GM12878 (cell line): ENCODE measurements around the gene UBQLN1. TPM values are rescaled to one million over a fixed set of nuclear protein-coding genes. Genes with fewer than 3 reads are reported as not detected.

Source experiments
- ATAC-seq: fragments of 200-7000 bp; cut with Tn5 transposase; 3 replicates; pipeline ENCODE4 v1.9.1; 2020; ENCODE audit warnings: mild to moderate bottlenecking, moderate library complexity
- BruUV-seq: library from RNA; stranded (reverse); fragments of 400-500 nt; replicated peaks from 2 replicates; lab custom pipeline; 2021; lab: Mats Ljungman, UMichigan
- CTCF ChIA-PET: fragments of 300-600 bp; sonication (Branson Sonifier 250); formaldehyde crosslinking; extraction: SDS; loops from one replicate; lab custom pipeline; 2021; ENCODE audit warnings: inconsistent platforms; lab: Yijun Ruan, JAX
- POLR2A ChIA-PET: fragments of 350-600 bp; formaldehyde crosslinking; extraction: SDS; loops from one replicate; lab custom pipeline; 2021; ENCODE audit warnings: inconsistent platforms; lab: Charles Lee
- RAD21 ChIA-PET: fragments of 300-600 bp; sonication (Branson Sonifier 250); formaldehyde crosslinking; loops from one replicate; lab custom pipeline; 2023; ENCODE audit warnings: antibody characterized with exemption; ENCODE audit not compliant: unreplicated experiment; lab: Charles Lee
- SMC1A ChIA-PET: fragments of 300-600 bp; sonication (Branson Sonifier 250); formaldehyde crosslinking; loops from one replicate; lab custom pipeline; 2023; ENCODE audit not compliant: unreplicated experiment, uncharacterized antibody; lab: Charles Lee
- DNase-seq: peaks from one replicate; pipeline ENCODE4 v3.0.0-alpha.2; 2011; ENCODE audit warnings: low read depth, low spot score
- FAIRE-seq: peaks from 3 replicates; lab custom pipeline; 2011; peaks lifted over from hg19 to GRCh38; lab: Jason Lieb, UNC
- H2AFZ ChIP-seq: 2 replicates; pipeline ENCODE4 v1.6.0; 2011; ENCODE audit warnings: low read depth, low read length, control low read depth; ENCODE audit not compliant: control insufficient read depth
- H3K27ac ChIP-seq: 2 replicates; pipeline ENCODE4 v1.5.1; 2011; ENCODE audit warnings: control low read depth; ENCODE audit not compliant: control insufficient read depth, insufficient read depth
- H3K27me3 ChIP-seq, 2 experiments: replicated peaks in 1 of 2; 2 replicates each; pipeline versions ENCODE4 v1.6.0 to v1.6.1; 2011; ENCODE audit warnings: low read length in 1 of 2; ENCODE audit not compliant: control insufficient read depth in 2 of 2, insufficient read depth in 2 of 2
- H3K36me3 ChIP-seq, 2 experiments: 2 replicates each; pipeline ENCODE4 v1.5.1; 2011; ENCODE audit warnings: low read length in 1 of 2; ENCODE audit not compliant: control insufficient read depth in 2 of 2, insufficient read depth in 2 of 2
- H3K4me1 ChIP-seq: 2 replicates; pipeline ENCODE4 v1.6.1; 2011; ENCODE audit warnings: mild to moderate bottlenecking, low read length, moderate library complexity, mixed read lengths; ENCODE audit not compliant: control insufficient read depth, insufficient read depth
- H3K4me2 ChIP-seq: 2 replicates; pipeline ENCODE4 v1.6.0; 2011; ENCODE audit warnings: control low read depth; ENCODE audit not compliant: control insufficient read depth, insufficient read depth
- H3K4me3 ChIP-seq: fragments of 200-600 bp; sonication (generic); 2 replicates; pipeline ENCODE4 v1.5.1; 2016
- H3K79me2 ChIP-seq: 2 replicates; pipeline ENCODE4 v1.6.0; 2011; ENCODE audit warnings: low read length; ENCODE audit not compliant: control insufficient read depth, insufficient read depth
- H3K9ac ChIP-seq: 2 replicates; pipeline ENCODE4 v1.8.0; 2011; ENCODE audit warnings: low read length, control low read depth, mixed read lengths; ENCODE audit not compliant: control insufficient read depth, insufficient read depth
- H3K9me3 ChIP-seq: replicated peaks from 3 replicates; pipeline ENCODE4 v1.5.1; 2011; ENCODE audit warnings: mild to moderate bottlenecking, low read length; ENCODE audit not compliant: control insufficient read depth, insufficient read depth
- H4K20me1 ChIP-seq: 2 replicates; pipeline ENCODE4 v1.6.0; 2011; ENCODE audit not compliant: control insufficient read depth, insufficient read depth
- MTA2 ChIP-seq: fragments of 450-650 bp; IDR thresholded peaks from 2 replicates; pipeline ENCODE4 v1.6.1; 2016; ENCODE audit warnings: low read depth, mild to moderate bottlenecking, moderate library complexity
- POLR2AphosphoS2 ChIP-seq: IDR thresholded peaks from 2 replicates; pipeline ENCODE4 v1.6.1; 2011; ENCODE audit warnings: low read depth, mild to moderate bottlenecking, low read length, improper control_type of control experiment, moderate library complexity
- WGBS: methylation state at CpG from one replicate; pipeline ENCODE4 v1.1.6; 2016; ENCODE audit warnings: low lambda C conversion rate; ENCODE audit not compliant: insufficient replicate concordance, insufficient coverage; ENCODE audit errors: missing lambda C conversion rate; 5-methylcytosine and 5-hydroxymethylcytosine counted together
- in situ Hi-C: fragments of 300-500 bp; cut with MboI; formaldehyde crosslinking; loops from 9 replicates; pipeline ENCODE4 v1.14.3; 2018; ENCODE audit warnings: mixed read lengths
- intact Hi-C: fragments of 100-400 bp; cut with micrococcal nuclease; formaldehyde crosslinking; loops from one replicate; pipeline ENCODE4 v1.14.2; 2022; ENCODE audit not compliant: unreplicated experiment
- polyA plus RNA-seq, 11 experiments: library from polyadenylated mRNA; depleted of rRNA in 4 of 11; unstranded in 6 of 11; stranded (reverse) in 5 of 11; fragments of >200 nt; fragmentation: Nextera tagmentation in 4 of 11; fragmentation: Illumina TruSeq in 1 of 11; extraction: Ambion mirVana in 4 of 11; extraction: Trizol in 1 of 11; gene quantifications; 1 replicate in 1 of 11; 2 replicates in 10 of 11; pipeline versions ENCODE4 v1.2.1 to v1.2.3, GENCODE V29; 2011 to 2016; ENCODE audit warnings: inconsistent platforms in 2 of 11, missing spikeins in 2 of 11, low read depth in 1 of 11
- total RNA-seq, 4 experiments: library from RNA; depleted of rRNA in 3 of 4; stranded (reverse); fragments of >200 nt in 3 of 4; fragmentation: Illumina TruSeq in 1 of 4; extraction: Trizol in 1 of 4; gene quantifications; 2 replicates each; pipeline versions ENCODE4 v1.2.1 to v1.2.3, GENCODE V29; 2013 to 2021
- TF ChIP-seq, protein P1 (sequence below): fragments of 150-350 bp; IDR thresholded peaks from 2 replicates; pipeline ENCODE4 v1.6.1; 2016; ENCODE audit warnings: low read depth, low read length
- TF ChIP-seq, protein P2 (sequence below): fragments of 450-650 bp; conservative IDR thresholded peaks from 2 replicates; pipeline ENCODE4 v1.6.1; 2017; ENCODE audit warnings: mild to moderate bottlenecking, moderate library complexity

UBQLN1 gene
- total and polyA plus RNA-seq, 10 of the 15 experiments (the other 5 are each of a cell fraction or from before 2014, with no cell fraction given): 12.4 to 118 (median 66.1) TPM

DNA sequence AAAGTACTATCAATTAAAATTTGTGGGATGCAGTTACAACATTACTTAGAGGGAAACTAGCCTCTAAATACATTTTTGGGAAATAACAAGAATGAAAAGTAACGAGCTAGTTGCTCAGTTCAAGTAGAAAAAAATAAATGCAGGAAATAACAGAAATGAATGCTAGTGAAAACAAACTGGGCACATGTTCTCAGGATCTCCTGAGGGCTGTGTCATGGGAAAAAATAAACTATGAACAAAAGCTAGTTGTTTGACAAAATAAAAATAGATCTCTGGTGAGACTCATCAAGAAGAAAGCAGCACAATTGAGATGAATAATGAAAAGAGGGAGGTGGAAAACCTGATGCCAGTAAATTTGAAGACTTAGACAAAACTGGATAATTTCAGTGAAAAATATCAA, 68.5 kb downstream of the UBQLN1 start:
- ATAC-seq (no peak), FAIRE-seq (no peak), DNase-seq (no peak)
- Histone ChIP-seq H3K9ac (no peak overlapping the region), H3K4me3 (no peak overlapping the region), H3K27ac (no peak overlapping the region), H3K79me2 (no peaks in the 10 kb centered on the region), H3K4me1 (no peaks in the 10 kb centered on the region), H2AFZ (no peak overlapping the region), H3K36me3 (no peaks in the 10 kb centered on the region; a peak in 2 of 4 replicates), H3K4me2 (no peak overlapping the region), H3K9me3 (no peaks in the 10 kb centered on the region), H4K20me1 (no peaks in the 10 kb centered on the region; the same call in 1 of the 2 replicates), H3K27me3 (no peaks in the 10 kb centered on the region)
- in situ Hi-C loops: no loop called here
- TF ChIP-seq POLR2AphosphoS2 (no peak), MTA2 (no peak)
- TF ChIP-seq, protein P1, sequence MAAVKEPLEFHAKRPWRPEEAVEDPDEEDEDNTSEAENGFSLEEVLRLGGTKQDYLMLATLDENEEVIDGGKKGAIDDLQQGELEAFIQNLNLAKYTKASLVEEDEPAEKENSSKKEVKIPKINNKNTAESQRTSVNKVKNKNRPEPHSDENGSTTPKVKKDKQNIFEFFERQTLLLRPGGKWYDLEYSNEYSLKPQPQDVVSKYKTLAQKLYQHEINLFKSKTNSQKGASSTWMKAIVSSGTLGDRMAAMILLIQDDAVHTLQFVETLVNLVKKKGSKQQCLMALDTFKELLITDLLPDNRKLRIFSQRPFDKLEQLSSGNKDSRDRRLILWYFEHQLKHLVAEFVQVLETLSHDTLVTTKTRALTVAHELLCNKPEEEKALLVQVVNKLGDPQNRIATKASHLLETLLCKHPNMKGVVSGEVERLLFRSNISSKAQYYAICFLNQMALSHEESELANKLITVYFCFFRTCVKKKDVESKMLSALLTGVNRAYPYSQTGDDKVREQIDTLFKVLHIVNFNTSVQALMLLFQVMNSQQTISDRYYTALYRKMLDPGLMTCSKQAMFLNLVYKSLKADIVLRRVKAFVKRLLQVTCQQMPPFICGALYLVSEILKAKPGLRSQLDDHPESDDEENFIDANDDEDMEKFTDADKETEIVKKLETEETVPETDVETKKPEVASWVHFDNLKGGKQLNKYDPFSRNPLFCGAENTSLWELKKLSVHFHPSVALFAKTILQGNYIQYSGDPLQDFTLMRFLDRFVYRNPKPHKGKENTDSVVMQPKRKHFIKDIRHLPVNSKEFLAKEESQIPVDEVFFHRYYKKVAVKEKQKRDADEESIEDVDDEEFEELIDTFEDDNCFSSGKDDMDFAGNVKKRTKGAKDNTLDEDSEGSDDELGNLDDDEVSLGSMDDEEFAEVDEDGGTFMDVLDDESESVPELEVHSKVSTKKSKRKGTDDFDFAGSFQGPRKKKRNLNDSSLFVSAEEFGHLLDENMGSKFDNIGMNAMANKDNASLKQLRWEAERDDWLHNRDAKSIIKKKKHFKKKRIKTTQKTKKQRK: no peak
- TF ChIP-seq, protein P2, sequence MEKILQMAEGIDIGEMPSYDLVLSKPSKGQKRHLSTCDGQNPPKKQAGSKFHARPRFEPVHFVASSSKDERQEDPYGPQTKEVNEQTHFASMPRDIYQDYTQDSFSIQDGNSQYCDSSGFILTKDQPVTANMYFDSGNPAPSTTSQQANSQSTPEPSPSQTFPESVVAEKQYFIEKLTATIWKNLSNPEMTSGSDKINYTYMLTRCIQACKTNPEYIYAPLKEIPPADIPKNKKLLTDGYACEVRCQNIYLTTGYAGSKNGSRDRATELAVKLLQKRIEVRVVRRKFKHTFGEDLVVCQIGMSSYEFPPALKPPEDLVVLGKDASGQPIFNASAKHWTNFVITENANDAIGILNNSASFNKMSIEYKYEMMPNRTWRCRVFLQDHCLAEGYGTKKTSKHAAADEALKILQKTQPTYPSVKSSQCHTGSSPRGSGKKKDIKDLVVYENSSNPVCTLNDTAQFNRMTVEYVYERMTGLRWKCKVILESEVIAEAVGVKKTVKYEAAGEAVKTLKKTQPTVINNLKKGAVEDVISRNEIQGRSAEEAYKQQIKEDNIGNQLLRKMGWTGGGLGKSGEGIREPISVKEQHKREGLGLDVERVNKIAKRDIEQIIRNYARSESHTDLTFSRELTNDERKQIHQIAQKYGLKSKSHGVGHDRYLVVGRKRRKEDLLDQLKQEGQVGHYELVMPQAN: no peak
- RAD21 ChIA-PET: no interaction called here
- no TSS peak for BruUV-seq
- SMC1A ChIA-PET: interaction anchor here (1.2 to 2.2 kb wide), 2 partner anchors 15 to 24 kb away, joined by 3 to 10 read pairs; no protein-coding TSS in a partner anchor
- CTCF ChIA-PET: interaction anchor here (4.9 to 5.1 kb wide), 2 partner anchors 10 to 19 kb away, joined by 28 to 32 read pairs; no protein-coding TSS in a partner anchor
- 0% methylated on average over 1 of the region's 1 CpG for WGBS
- intact Hi-C loops: no loop called here
- POLR2A ChIA-PET: no interaction called here
